GM15510 (cell line): Measurements from ENCODE around the gene PLEKHO2.

Experiments used
- POLR2A ChIP-seq: IDR thresholded peaks from 3 replicates; pipeline ENCODE4 v1.6.1; 2011; ENCODE audit warnings: borderline replicate concordance; ENCODE audit not compliant: insufficient read length; ENCODE audit errors: extremely low read depth

PLEKHO2 gene

GRCh38 chr15:64911311-64912186 lies 69.8 kb downstream of the PLEKHO2 start, which contains the start of gene ANKDD1A:
Gene ANKDD1A, plus strand, starts transcription at chr15:64911902. Its CDS starts 29 bp downstream, at chr15:64911931.
- TF ChIP-seq POLR2A = peak; percentile 28

GRCh38 chr15:64912379-64913325 lies 70.9 kb downstream of the PLEKHO2 start:
- no peak for TF ChIP-seq POLR2A

- no peak for TF ChIP-seq POLR2A
These were observed 74.0 kb downstream of the PLEKHO2 start for GRCh38 chr15:64915518-64916227.

DNA sequence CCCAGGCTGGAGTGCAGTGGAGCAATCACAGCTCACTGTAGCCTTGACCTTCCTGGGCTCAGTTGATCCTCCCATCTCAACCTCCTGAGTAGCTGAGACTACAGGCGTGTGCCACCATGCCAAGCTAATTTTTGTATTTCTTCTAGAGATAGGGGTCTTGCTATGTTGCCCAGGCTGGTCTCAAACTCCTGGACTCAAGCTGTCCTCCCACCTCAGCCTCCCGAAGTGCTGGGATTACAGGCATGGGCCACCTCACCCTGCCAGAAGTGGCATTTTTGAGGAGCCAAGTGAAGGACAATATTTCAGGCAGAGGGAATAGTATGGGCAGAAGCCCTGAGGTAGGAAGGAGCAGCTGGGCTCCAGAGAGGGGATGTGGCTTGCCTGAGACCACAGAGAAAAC lies 74.7 kb downstream of the PLEKHO2 start:
- no peak for TF ChIP-seq POLR2A

DNA sequence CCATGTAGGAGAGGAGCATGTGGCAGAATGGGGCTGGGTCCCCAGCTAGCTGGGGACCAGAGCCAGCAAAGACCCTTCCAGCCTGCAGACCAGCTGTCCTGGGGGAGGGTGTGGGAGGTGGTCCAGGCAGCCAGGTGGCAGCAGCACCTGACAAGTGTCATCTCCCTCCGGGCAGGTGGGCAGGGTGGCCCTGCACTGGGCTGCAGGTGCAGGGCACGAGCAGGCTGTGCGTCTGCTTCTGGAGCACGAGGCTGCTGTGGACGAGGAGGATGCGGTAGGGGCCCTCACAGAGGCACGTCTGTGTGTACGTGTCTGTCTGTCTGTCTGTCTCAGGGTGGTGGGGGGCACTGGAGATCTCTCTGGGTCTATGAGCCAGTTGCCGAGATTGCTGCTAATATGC lies 75.5 kb downstream of the PLEKHO2 start:
- no peak for TF ChIP-seq POLR2A
